OCI-LY7 (cell line): Measurements from ENCODE around the gene ANKLE2. TPM values are rescaled to one million over a fixed set of nuclear protein-coding genes. Genes with fewer than 3 reads are reported as not detected.

Experiments
- BruUV-seq: library from RNA; stranded (reverse); fragments of 400-500 nt; replicated peaks from 2 replicates; lab custom pipeline; 2021; lab: Mats Ljungman, UMichigan
- CTCF ChIA-PET: fragments of 300-600 bp; sonication (Branson Sonifier 250); formaldehyde crosslinking; loops from one replicate; lab custom pipeline; 2022; ENCODE audit warnings: antibody characterized with exemption; ENCODE audit not compliant: unreplicated experiment; lab: Charles Lee
- POLR2A ChIA-PET: fragments of 300-600 bp; sonication (Branson Sonifier 250); formaldehyde crosslinking; loops from one replicate; lab custom pipeline; 2022; ENCODE audit warnings: antibody characterized with exemption; lab: Charles Lee
- DNase-seq: peaks from one replicate; pipeline ENCODE4 v3.0.0-alpha.2; 2015; ENCODE audit warnings: low spot score
- H2AFZ ChIP-seq: fragments of 200-600 bp; sonication (generic), shearing (Covaris generic); 2 replicates; pipeline ENCODE4 v1.6.1; 2014; ENCODE audit warnings: mild to moderate bottlenecking, antibody characterized with exemption, low read length, moderate library complexity
- H3K27ac ChIP-seq: fragments of 200-600 bp; sonication (generic); 2 replicates; pipeline ENCODE4 v1.5.1; 2014; ENCODE audit warnings: mixed run types, low read depth, mild to moderate bottlenecking, moderate library complexity, low read length, inconsistent platforms; ENCODE audit not compliant: poor library complexity, severe bottlenecking
- H3K36me3 ChIP-seq: fragments of 200-600 bp; sonication (generic); 2 replicates; pipeline ENCODE4 v1.6.1; 2014; ENCODE audit warnings: mild to moderate bottlenecking, antibody characterized with exemption, low read length, moderate library complexity, mixed read lengths; ENCODE audit not compliant: insufficient read depth
- H3K4me1 ChIP-seq: fragments of 200-600 bp; sonication (generic); 2 replicates; pipeline ENCODE4 v1.5.1; 2014; ENCODE audit warnings: mild to moderate bottlenecking, low read length; ENCODE audit not compliant: insufficient read depth, poor library complexity, severe bottlenecking
- H3K4me2 ChIP-seq: fragments of 200-600 bp; sonication (generic); 2 replicates; pipeline ENCODE4 v1.6.1; 2014; ENCODE audit warnings: mild to moderate bottlenecking, low read length
- H3K4me3 ChIP-seq: fragments of 200-600 bp; sonication (generic); 2 replicates; pipeline ENCODE4 v1.5.1; 2014; ENCODE audit warnings: mild to moderate bottlenecking, low read depth, low read length; ENCODE audit not compliant: poor library complexity, severe bottlenecking
- H3K79me2 ChIP-seq: fragments of 200-600 bp; sonication (generic); 2 replicates; pipeline ENCODE4 v1.6.1; 2016; ENCODE audit warnings: low read depth, mild to moderate bottlenecking, low read length, moderate library complexity, mixed read lengths; ENCODE audit not compliant: insufficient read depth
- H3K9me2 ChIP-seq: fragments of 200-600 bp; sonication (generic); 2 replicates; pipeline ENCODE4 v1.6.1; 2016; ENCODE audit warnings: mild to moderate bottlenecking, low read length, mixed read lengths; ENCODE audit not compliant: insufficient read depth
- H3K9me3 ChIP-seq: fragments of 200-600 bp; sonication (generic); 2 replicates; pipeline ENCODE4 v1.6.1; 2014; ENCODE audit warnings: mild to moderate bottlenecking, mixed run types, low read length, mixed read lengths
- H4K20me1 ChIP-seq: fragments of 200-600 bp; sonication (generic); 2 replicates; pipeline ENCODE4 v1.6.1; 2014; ENCODE audit warnings: mild to moderate bottlenecking, antibody characterized with exemption, low read length, moderate library complexity, mixed read lengths; ENCODE audit not compliant: insufficient read depth
- EZH2phosphoT487 ChIP-seq: fragments of 200-600 bp; sonication (generic); IDR thresholded peaks from 2 replicates; pipeline ENCODE4 v1.6.1; 2018; ENCODE audit warnings: low read depth, borderline replicate concordance, mild to moderate bottlenecking, mixed run types, antibody characterized with exemption, low read length, moderate library complexity, mixed read lengths
- intact Hi-C: fragments of 100-400 bp; cut with micrococcal nuclease; formaldehyde crosslinking; loops from one replicate; pipeline ENCODE4 v1.10.0; 2022; ENCODE audit not compliant: unreplicated experiment
- total RNA-seq, 2 experiments: library from RNA; depleted of rRNA in 1 of 2; stranded (reverse); fragments of >200 nt in 1 of 2; shearing (Covaris generic) in 1 of 2; gene quantifications; 2 replicates each; pipeline ENCODE4 v1.2.3, GENCODE V29; 2014 to 2022
- TF ChIP-seq, protein P1 (sequence below): fragments of 200-600 bp; sonication (generic); conservative IDR thresholded peaks from 2 replicates; pipeline ENCODE4 v1.5.1; 2014; ENCODE audit warnings: mild to moderate bottlenecking, antibody characterized with exemption, low read length, moderate library complexity, mixed read lengths

ANKLE2 gene
- total RNA-seq, 2 experiments from 2014 or later = 88.0 to 121 TPM

DNA sequence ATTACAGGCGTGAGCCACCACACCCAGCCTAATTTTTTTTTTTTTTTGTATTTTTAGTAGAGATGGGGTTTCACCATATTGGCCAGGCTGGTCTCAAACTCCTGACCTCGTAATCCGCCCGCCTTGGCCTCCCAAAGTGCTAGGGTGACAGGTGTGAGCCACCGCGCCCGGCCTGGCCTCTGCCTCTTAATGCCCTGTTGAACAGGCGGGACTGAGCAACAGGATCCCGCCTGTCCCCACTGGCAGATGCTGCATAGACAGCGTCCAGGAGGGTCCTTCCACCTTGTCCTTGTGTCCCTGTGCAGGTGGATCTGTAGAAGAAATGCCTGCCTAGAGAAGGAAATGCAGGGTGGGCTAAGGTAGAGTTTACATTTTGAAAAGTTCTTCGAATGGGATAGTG is 45.3 kb downstream of the ANKLE2 start:
- intact Hi-C loops = no loop called here
- Histone ChIP-seq H3K9me2 (no peaks in the 10 kb centered on the region), H3K9me3 (no peaks in the 10 kb centered on the region), H3K4me3 (no peak overlapping the region), H3K4me2 (no peak overlapping the region), H3K79me2 (peaks cover 35% of the 10 kb centered on the region), H3K4me1 (peaks cover 4% of the 10 kb centered on the region), H4K20me1 (peaks cover 19% of the 10 kb centered on the region), H3K27ac (no peak overlapping the region), H2AFZ (no peak overlapping the region), H3K36me3 (peaks cover 87% of the 10 kb centered on the region)
- BruUV-seq = no TSS peak
- no peak for DNase-seq
- no peak for TF ChIP-seq EZH2phosphoT487
- TF ChIP-seq, protein P1, sequence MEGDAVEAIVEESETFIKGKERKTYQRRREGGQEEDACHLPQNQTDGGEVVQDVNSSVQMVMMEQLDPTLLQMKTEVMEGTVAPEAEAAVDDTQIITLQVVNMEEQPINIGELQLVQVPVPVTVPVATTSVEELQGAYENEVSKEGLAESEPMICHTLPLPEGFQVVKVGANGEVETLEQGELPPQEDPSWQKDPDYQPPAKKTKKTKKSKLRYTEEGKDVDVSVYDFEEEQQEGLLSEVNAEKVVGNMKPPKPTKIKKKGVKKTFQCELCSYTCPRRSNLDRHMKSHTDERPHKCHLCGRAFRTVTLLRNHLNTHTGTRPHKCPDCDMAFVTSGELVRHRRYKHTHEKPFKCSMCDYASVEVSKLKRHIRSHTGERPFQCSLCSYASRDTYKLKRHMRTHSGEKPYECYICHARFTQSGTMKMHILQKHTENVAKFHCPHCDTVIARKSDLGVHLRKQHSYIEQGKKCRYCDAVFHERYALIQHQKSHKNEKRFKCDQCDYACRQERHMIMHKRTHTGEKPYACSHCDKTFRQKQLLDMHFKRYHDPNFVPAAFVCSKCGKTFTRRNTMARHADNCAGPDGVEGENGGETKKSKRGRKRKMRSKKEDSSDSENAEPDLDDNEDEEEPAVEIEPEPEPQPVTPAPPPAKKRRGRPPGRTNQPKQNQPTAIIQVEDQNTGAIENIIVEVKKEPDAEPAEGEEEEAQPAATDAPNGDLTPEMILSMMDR = no peak
- ChIA-PET POLR2A (no interaction called here), CTCF (no interaction called here)

DNA sequence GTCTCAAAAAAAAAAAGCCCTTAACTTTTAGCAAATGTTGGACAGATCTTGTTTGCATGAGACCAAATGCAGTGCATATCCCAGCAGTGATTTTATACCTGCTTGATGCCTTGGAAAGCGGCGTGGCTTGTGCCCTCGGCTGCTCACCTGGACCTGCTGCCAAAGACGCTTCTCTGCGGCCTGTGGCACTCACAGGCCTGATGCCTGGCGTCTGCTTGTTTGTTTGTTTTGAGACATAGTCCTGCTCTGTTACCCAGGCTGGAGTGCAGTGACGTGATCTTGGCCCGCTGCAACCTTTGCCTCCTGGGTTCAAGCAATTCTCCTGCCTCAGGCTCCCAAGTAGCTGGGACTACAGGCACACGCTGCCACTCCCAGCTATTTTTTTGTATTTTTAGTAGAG is 45.8 kb downstream of the ANKLE2 start:
- H3K4me2 ChIP-seq = no peak overlapping the region
- H3K9me3 ChIP-seq = no peaks in the 10 kb centered on the region
- BruUV-seq = no TSS peak
- peaks cover 40% of the 10 kb centered on the region for H3K79me2 ChIP-seq
- peaks cover 82% of the 10 kb centered on the region for H3K36me3 ChIP-seq
- no peaks in the 10 kb centered on the region for H3K9me2 ChIP-seq
- TF ChIP-seq EZH2phosphoT487 = no peak
- TF ChIP-seq, protein P1 = no peak
- H3K4me3 ChIP-seq = no peak overlapping the region
- no peak overlapping the region for H3K27ac ChIP-seq
- no peak overlapping the region for H2AFZ ChIP-seq
- peaks cover 4% of the 10 kb centered on the region for H3K4me1 ChIP-seq
- intact Hi-C loops = no loop called here
- ChIA-PET CTCF (no interaction called here), POLR2A (no interaction called here)
- H4K20me1 ChIP-seq = peaks cover 19% of the 10 kb centered on the region
- no peak for DNase-seq

DNA sequence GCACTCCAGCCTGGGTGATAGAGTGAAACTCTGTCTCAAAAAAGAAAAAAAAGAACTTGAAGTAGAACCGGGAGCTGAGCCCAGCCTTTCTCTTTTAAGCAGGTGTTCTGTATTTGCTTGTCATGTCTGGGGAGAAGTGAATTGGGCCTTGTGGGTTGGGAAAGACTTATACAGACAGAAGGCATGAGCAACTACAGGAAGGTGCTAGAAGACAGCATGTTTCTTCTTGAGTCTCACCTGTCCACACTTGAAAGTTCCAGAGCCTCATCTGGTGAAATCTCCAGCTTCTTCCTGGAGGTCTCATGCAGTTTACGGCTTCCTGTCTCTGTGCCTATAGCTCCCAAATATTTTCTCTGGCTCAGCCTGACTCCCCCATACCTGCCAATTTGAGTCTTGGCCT is 48.5 kb downstream of the ANKLE2 start:
- BruUV-seq = TSS peak; percentile 56
- intact Hi-C loops = no loop called here
- CTCF ChIA-PET = interaction anchor here (0.5 kb wide), 1 partner anchor 191 kb away, joined by 3 read pairs; no protein-coding TSS in a partner anchor

More for the DNA sequence above, 48.5 kb downstream of the ANKLE2 start:
- TF ChIP-seq, protein P1 = no peak
- Histone ChIP-seq H3K36me3 (peaks cover 60% of the 10 kb centered on the region), H3K79me2 (peaks cover 53% of the 10 kb centered on the region), H3K9me2 (no peaks in the 10 kb centered on the region), H3K4me2 (no peak overlapping the region), H2AFZ (no peak overlapping the region), H3K27ac (no peak overlapping the region), H4K20me1 (peaks cover 9% of the 10 kb centered on the region; the same call in 1 of the 2 replicates), H3K4me1 (peaks cover 11% of the 10 kb centered on the region), H3K9me3 (no peaks in the 10 kb centered on the region), H3K4me3 (no peak overlapping the region)
- POLR2A ChIA-PET = interaction anchor here (0.7 kb wide), 1 partner anchor 9 kb away, joined by 3 read pairs; no protein-coding TSS in a partner anchor
- no peak for DNase-seq
